Measurements from ENCODE around the gene LHFPL3.
A peak's percentile ranks its signal among the peaks of the same experiment; 100 is the strongest.

Gene LHFPL3

DNA sequence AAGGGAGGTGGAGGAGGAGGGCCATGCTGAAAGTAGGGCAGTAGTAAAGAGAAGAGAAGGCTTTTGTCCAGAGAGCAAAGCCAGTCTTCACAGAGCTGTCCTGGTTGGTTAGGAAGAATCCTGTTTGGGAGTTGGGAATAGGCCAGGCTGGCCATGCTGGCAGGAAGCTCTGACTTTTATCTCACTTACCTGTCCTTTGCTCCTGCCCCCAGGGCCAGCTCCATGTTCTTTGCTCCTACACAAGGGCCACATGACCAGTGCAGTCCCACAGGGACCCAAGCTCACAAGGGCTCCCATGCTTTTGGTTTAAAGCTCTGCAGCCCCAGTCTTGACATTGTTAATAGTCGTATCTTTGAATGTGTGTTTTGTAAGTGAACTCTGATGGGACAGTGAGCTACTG lies 524.0 kb downstream of the LHFPL3 start:
- Histone ChIP-seq H2BK5ac (ENCODE audit: low read depth, low read length, poor library complexity, severe bottlenecking) (no peak overlapping the region), H3K4ac (ENCODE audit: low read depth in 1 of 2, low read length in 2 of 2) (no peak overlapping the region), H3K36me3 (ENCODE audit: control insufficient read depth in 1 of 2, insufficient read depth in 2 of 2, low read depth in 1 of 2, low read length in 2 of 2) (no peaks in the 10 kb centered on the region), H2AK5ac (ENCODE audit: low read length, severe bottlenecking) (no peak overlapping the region), H2AFZ (ENCODE audit: low read depth, low read length) (no peak overlapping the region), H3K14ac (ENCODE audit: low read length in 2 of 2) (no peak overlapping the region), H3K4me2 (ENCODE audit: low read length, poor library complexity, severe bottlenecking) (no peak overlapping the region), H2BK15ac (ENCODE audit: low read depth, poor library complexity, severe bottlenecking) (no peak overlapping the region), H4K91ac (ENCODE audit: low read length) (no peak overlapping the region), H3K79me1 (replicated peaks; ENCODE audit: low read length, poor library complexity, severe bottlenecking) (no peaks in the 10 kb centered on the region), H3K4me3 (ENCODE audit: insufficient read depth in 1 of 2, low read depth in 1 of 2, low read length in 2 of 2) (no peak overlapping the region), H2BK12ac (ENCODE audit: low read length in 2 of 2) (no peak overlapping the region), H3K18ac (ENCODE audit: low read depth in 1 of 2, low read length in 2 of 2) (no peak overlapping the region), H3K27me3 (ENCODE audit: control insufficient read depth in 1 of 2, insufficient read depth in 1 of 2, low read length in 2 of 2) (peaks cover 9 to 20% of the 10 kb centered on the region in 2 experiments), H2BK120ac (ENCODE audit: low read depth, low read length) (no peak overlapping the region), H3K27ac (ENCODE audit: low read length, poor library complexity, severe bottlenecking) (no peak overlapping the region), H3K9me3 (ENCODE audit: control insufficient read depth, low read length) (no peaks in the 10 kb centered on the region), H3K9ac (ENCODE audit: low read length) (no peak overlapping the region), H3K4me1 (ENCODE audit: control insufficient read depth, insufficient read depth, low read depth, low read length) (peaks cover 1% of the 10 kb centered on the region), H4K8ac (ENCODE audit: low read length) (no peak overlapping the region), H3K23ac (ENCODE audit: low read length in 2 of 2) (peak overlapping the region in 1 of 2 experiments; percentile 19)
- no peak for DNase-seq
- WGBS, result 100% methylated on average over 1 of the region's 1 CpG

DNA sequence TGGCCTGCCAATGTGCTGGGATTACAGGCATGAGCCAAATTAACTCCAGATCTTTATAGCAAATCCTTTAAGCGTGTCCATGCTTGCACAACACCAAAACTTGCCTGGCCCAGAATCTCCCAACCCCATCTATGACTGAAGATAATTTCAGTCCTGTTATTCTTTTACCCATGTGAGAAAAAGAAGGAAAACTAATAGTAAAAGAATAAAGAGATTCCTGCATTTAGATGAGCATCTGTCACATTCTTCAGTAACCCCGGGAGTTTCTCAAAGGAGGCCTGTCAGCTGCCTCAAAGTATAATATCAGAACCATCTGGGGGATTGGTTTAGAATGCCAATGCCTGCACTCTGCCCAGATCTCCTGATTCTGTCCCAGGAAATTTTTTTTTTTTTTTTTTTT lies 527.5 kb downstream of the LHFPL3 start:
- WGBS, result 84% methylated on average over 2 of the region's 2 CpGs
- Histone ChIP-seq H3K4me2 (ENCODE audit: low read length, poor library complexity, severe bottlenecking) (no peak overlapping the region), H2AFZ (ENCODE audit: low read depth, low read length) (no peak overlapping the region), H3K4me1 (ENCODE audit: control insufficient read depth, insufficient read depth, low read depth, low read length) (no peaks in the 10 kb centered on the region), H3K9me3 (ENCODE audit: control insufficient read depth, low read length) (no peaks in the 10 kb centered on the region), H2BK5ac (ENCODE audit: low read depth, low read length, poor library complexity, severe bottlenecking) (no peak overlapping the region), H3K27me3 (ENCODE audit: control insufficient read depth in 1 of 2, insufficient read depth in 1 of 2, low read length in 2 of 2) (peaks cover 0 to 20% of the 10 kb centered on the region in 2 experiments), H3K4me3 (ENCODE audit: insufficient read depth in 1 of 2, low read depth in 1 of 2, low read length in 2 of 2) (no peak overlapping the region), H2BK15ac (ENCODE audit: low read depth, poor library complexity, severe bottlenecking) (no peak overlapping the region), H3K14ac (ENCODE audit: low read length in 2 of 2) (no peak overlapping the region), H3K36me3 (ENCODE audit: control insufficient read depth in 1 of 2, insufficient read depth in 2 of 2, low read depth in 1 of 2, low read length in 2 of 2) (no peaks in the 10 kb centered on the region), H3K27ac (ENCODE audit: low read length, poor library complexity, severe bottlenecking) (no peak overlapping the region), H2BK12ac (ENCODE audit: low read length in 2 of 2) (no peak overlapping the region), H4K91ac (ENCODE audit: low read length) (no peak overlapping the region), H2BK120ac (ENCODE audit: low read depth, low read length) (no peak overlapping the region), H3K9ac (ENCODE audit: low read length) (no peak overlapping the region), H3K79me1 (replicated peaks; ENCODE audit: low read length, poor library complexity, severe bottlenecking) (no peaks in the 10 kb centered on the region), H4K8ac (ENCODE audit: low read length) (no peak overlapping the region), H3K4ac (ENCODE audit: low read depth in 1 of 2, low read length in 2 of 2) (no peak overlapping the region), H2AK5ac (ENCODE audit: low read length, severe bottlenecking) (no peak overlapping the region), H3K23ac (ENCODE audit: low read length in 2 of 2) (no peak overlapping the region), H3K18ac (ENCODE audit: low read depth in 1 of 2, low read length in 2 of 2) (no peak overlapping the region)
- DNase-seq, result no peak

DNA sequence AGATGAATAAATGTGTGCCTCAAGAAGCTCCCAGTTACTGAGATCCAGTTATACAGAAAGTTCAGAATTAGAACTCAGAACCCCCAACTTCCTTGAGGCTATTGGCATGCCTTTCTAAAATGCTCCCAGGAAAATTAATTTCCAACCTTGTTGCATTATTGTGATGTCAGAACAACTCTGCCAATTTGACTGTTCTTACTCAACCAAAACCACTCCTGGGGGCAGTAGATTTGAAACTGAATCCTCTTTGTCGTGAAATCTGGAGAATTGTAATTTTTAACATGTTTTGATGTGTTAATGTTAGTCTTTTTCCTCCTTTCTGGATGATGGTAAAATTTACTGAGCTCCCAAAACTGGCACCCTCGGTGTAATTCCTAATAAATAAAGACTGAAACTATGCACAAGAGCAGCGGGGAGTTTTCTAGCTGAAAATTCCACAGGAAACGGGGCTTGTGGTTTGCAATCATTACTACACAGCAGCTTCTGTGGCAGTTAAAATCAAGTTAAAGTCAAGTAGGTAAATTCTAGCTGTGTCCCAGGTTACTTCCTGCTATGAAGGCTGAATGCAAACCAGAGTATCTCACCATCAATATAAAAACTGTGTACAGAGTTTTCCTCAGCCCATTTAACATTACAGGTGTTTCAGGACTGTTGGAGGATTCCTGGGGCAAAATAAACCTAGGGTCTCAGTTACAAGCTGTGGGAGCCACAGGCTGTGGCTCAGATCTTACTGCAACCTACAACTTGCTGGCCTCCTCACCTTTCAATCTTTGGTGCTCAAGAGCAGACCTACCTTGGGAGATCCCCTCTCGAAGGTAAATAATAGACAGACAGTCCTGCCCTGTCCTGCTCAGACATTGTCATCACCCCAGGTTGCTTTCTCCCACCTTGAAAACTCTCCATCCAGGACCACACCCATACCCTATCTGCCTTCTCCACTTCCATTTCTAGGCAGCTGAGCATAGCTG lies 529.3 kb downstream of the LHFPL3 start:
- 48% methylated on average over 4 of the region's 5 CpGs for WGBS
- no peak overlapping the region for H2BK15ac ChIP-seq (ENCODE audit: low read depth, poor library complexity, severe bottlenecking)

GRCh38 chr7:104859754-104860426 lies 531.5 kb downstream of the LHFPL3 start:
- Histone ChIP-seq H4K8ac (ENCODE audit: low read length) (no peak overlapping the region), H3K27ac (ENCODE audit: low read length, poor library complexity, severe bottlenecking) (no peak overlapping the region), H3K14ac (ENCODE audit: low read length in 2 of 2) (peak overlapping the region in 1 of 2 experiments; percentile 3), H3K27me3 (ENCODE audit: control insufficient read depth in 1 of 2, insufficient read depth in 1 of 2, low read length in 2 of 2) (peaks cover 14 to 28% of the 10 kb centered on the region in 2 experiments), H4K91ac (ENCODE audit: low read length) (no peak overlapping the region), H3K4me3 (ENCODE audit: insufficient read depth in 1 of 2, low read depth in 1 of 2, low read length in 2 of 2) (no peak overlapping the region), H3K4ac (ENCODE audit: low read depth in 1 of 2, low read length in 2 of 2) (no peak overlapping the region), H3K18ac (ENCODE audit: low read depth in 1 of 2, low read length in 2 of 2) (no peak overlapping the region), H3K36me3 (ENCODE audit: control insufficient read depth in 1 of 2, insufficient read depth in 2 of 2, low read depth in 1 of 2, low read length in 2 of 2) (no peaks in the 10 kb centered on the region), H2BK5ac (ENCODE audit: low read depth, low read length, poor library complexity, severe bottlenecking) (no peak overlapping the region), H2BK120ac (ENCODE audit: low read depth, low read length) (no peak overlapping the region), H3K4me2 (ENCODE audit: low read length, poor library complexity, severe bottlenecking) (no peak overlapping the region), H3K23ac (ENCODE audit: low read length in 2 of 2) (no peak overlapping the region), H2AFZ (ENCODE audit: low read depth, low read length) (no peak overlapping the region), H3K79me1 (replicated peaks; ENCODE audit: low read length, poor library complexity, severe bottlenecking) (no peaks in the 10 kb centered on the region), H3K9ac (ENCODE audit: low read length) (no peak overlapping the region), H2BK15ac (ENCODE audit: low read depth, poor library complexity, severe bottlenecking) (no peak overlapping the region), H2BK12ac (ENCODE audit: low read length in 2 of 2) (no peak overlapping the region), H2AK5ac (ENCODE audit: low read length, severe bottlenecking) (no peak overlapping the region), H3K9me3 (ENCODE audit: control insufficient read depth, low read length) (no peaks in the 10 kb centered on the region), H3K4me1 (ENCODE audit: control insufficient read depth, insufficient read depth, low read depth, low read length) (no peaks in the 10 kb centered on the region)
- 88% methylated on average over 4 of the region's 4 CpGs for WGBS
- DNase-seq, result no peak

More for the DNA sequence above, 529.3 kb downstream of the LHFPL3 start:
- H3K18ac ChIP-seq (ENCODE audit: low read depth in 1 of 2, low read length in 2 of 2), result no peak overlapping the region
- no peak overlapping the region for H2AK5ac ChIP-seq (ENCODE audit: low read length, severe bottlenecking)
- no peak overlapping the region for H3K4me3 ChIP-seq (ENCODE audit: insufficient read depth in 1 of 2, low read depth in 1 of 2, low read length in 2 of 2)
- H4K91ac ChIP-seq (ENCODE audit: low read length), result no peak overlapping the region
- no peaks in the 10 kb centered on the region for H3K9me3 ChIP-seq (ENCODE audit: control insufficient read depth, low read length)
- no peaks in the 10 kb centered on the region for H3K79me1 ChIP-seq (replicated peaks; ENCODE audit: low read length, poor library complexity, severe bottlenecking)
- H2BK12ac ChIP-seq (ENCODE audit: low read length in 2 of 2), result no peak overlapping the region
- no peaks in the 10 kb centered on the region for H3K4me1 ChIP-seq (ENCODE audit: control insufficient read depth, insufficient read depth, low read depth, low read length)
- H3K27me3 ChIP-seq (ENCODE audit: control insufficient read depth in 1 of 2, insufficient read depth in 1 of 2, low read length in 2 of 2), result peaks cover 15 to 19% of the 10 kb centered on the region in 2 experiments
- H2BK120ac ChIP-seq (ENCODE audit: low read depth, low read length), result no peak overlapping the region
- H3K27ac ChIP-seq (ENCODE audit: low read length, poor library complexity, severe bottlenecking), result no peak overlapping the region
- H3K4me2 ChIP-seq (ENCODE audit: low read length, poor library complexity, severe bottlenecking), result no peak overlapping the region
- peak overlapping the region in 1 of 2 experiments; percentile 53 for H3K14ac ChIP-seq (ENCODE audit: low read length in 2 of 2)
- DNase-seq, result no peak
- H3K23ac ChIP-seq (ENCODE audit: low read length in 2 of 2), result no peak overlapping the region
- no peak overlapping the region for H2AFZ ChIP-seq (ENCODE audit: low read depth, low read length)
- no peak overlapping the region for H3K9ac ChIP-seq (ENCODE audit: low read length)
- H3K36me3 ChIP-seq (ENCODE audit: control insufficient read depth in 1 of 2, insufficient read depth in 2 of 2, low read depth in 1 of 2, low read length in 2 of 2), result no peaks in the 10 kb centered on the region
- no peak overlapping the region for H4K8ac ChIP-seq (ENCODE audit: low read length)
- H2BK5ac ChIP-seq (ENCODE audit: low read depth, low read length, poor library complexity, severe bottlenecking), result no peak overlapping the region
- H3K4ac ChIP-seq (ENCODE audit: low read depth in 1 of 2, low read length in 2 of 2), result no peak overlapping the region
